Measurements from ENCODE around the gene SALL2.

The SALL2 gene

DNA sequence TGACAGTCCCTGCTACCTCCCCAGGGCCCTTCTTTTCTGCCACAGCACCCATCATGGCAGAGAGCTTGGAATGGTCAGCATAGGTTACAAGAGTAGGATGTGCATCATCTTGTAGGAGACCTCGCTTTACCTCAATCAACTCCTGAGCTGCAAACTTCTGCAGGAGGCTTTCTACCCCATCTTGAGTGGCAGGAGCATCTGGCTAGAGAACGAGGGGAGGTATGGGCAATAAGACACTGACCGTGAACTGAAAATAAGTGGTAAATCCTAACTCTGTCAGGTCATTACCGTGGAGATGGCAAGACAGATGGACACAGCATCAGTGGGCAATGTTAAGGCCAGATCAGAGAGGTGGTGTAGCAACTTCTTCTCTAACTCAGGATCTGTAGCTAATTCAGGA is 22.8 kb downstream of the SALL2 start:
- TF ChIP-seq CTCF (conservative IDR thresholded peaks at IDR 0.05) (no peak), ZFX (IDR thresholded peaks at IDR 0.05) (no peak)
- no peak overlapping the region for H3K27ac ChIP-seq

- TF ChIP-seq CTCF (conservative IDR thresholded peaks at IDR 0.05): no peak
- TF ChIP-seq ZFX (IDR thresholded peaks at IDR 0.05): no peak
- H3K27ac ChIP-seq: no peak overlapping the region
These were observed 24.6 kb downstream of the SALL2 start for GRCh38 chr14:21501568-21501967.

DNA sequence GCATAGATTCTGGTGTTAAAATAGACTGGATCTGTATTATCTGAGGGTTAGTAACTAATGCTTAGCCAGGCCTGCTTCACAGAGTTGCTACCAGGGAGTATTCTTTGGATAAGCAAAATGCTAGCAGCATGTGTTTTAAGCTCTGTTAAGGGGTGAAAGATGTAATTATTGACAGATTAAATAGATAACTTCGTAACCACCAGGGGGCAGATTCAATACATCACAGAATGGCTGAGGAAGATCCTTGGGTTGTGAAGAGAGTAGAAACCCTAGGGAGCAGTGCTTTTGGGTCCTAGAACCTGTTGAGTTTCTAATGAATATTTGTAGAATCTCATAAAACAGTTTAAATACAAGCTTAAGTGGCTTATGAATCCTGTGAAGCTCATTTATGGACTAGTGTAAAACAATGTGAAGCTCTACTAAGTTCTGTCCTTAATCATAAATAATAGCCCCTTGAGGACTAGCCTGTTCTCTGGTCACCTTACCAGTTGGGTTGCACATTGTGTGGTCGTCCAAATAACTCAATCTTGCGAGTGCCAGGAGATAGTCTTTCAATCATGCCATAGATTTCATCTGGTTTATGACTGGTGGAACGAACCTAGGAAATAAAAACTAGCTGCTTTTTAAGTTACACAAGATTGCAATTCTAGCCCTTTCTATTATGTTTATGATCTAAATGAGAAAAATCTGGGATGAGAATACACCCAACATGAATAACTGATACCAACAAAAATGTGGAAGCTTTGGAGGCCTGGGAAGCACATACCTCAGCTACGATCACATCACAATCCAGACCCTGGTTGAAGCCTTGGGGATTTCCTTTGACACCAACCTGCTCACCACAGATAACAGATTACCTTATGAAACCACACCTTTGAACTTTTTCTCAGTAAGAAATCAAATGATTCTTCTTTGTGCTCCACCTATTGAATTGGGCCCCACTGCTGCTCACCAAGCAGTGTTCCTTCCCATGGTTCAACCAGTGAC is 27.3 kb downstream of the SALL2 start:
- TF ChIP-seq CTCF (conservative IDR thresholded peaks at IDR 0.05): peak; percentile 63
- no peak for TF ChIP-seq ZFX (IDR thresholded peaks at IDR 0.05)
- H3K27ac ChIP-seq: no peak overlapping the region

DNA sequence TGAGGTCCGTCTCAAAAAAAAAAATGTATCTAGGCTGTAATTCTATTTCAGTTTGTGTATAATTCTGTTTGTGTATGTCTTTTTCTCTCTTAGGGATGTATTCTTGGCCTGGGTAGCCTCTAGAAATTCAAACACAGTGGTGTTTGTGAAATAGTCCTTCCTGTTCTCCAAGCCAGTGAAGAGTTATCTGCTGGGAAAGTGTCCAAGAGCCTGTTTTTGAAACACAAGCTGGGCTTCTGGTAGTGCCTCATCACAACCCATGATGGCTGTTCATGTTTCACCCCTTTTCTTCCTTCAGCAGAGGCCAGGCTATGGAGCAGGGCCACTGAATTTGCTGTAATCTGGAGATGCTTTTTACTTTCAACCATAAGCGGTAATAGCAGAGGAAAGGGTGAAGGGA is 29.7 kb downstream of the SALL2 start:
- TF ChIP-seq CTCF (conservative IDR thresholded peaks at IDR 0.05): no peak
- no peak for TF ChIP-seq ZFX (IDR thresholded peaks at IDR 0.05)
- H3K27ac ChIP-seq: no peak overlapping the region

DNA sequence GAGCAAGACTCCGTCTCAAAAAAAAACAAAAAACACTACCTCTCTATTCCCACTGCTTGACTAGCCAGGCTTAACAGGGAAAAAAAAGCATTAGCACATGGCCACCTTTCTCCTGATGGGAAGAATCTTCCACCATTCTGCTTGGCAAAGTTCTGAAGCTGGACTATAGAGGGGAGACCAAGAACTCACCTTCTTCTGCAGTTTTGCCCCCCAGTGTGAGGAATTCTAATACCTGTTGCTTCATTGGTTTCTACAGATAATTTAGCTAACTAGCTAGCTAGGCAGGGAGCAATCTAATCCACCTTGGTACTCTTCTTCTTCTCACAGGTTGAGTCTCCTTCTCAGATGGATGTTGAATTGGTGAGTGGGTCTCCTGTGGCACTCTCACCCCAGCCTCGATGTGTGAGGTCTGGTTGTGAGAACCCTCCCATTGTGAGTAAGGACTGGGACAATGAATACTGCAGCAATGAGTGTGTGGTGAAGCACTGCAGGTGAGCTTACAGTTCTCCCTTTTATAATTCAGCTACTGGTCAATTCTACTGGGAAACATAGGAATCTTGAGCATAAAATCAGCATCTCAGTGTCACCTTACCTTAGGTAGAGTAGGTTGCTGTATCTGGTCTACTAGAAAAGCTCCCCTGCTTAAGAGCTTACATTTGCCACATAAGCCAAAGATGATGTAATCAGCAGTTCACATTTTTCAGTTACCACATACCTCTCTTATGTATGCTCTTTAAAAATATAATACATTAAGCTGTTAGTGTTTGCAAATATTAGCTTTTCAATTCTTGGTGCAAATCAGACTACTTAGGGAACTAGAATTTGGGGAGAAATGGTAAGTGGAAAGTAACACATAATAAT is 31.0 kb downstream of the SALL2 start:
- TF ChIP-seq ZFX (IDR thresholded peaks at IDR 0.05) (no peak), CTCF (conservative IDR thresholded peaks at IDR 0.05) (no peak)
- no peak overlapping the region for H3K27ac ChIP-seq

- H3K27ac ChIP-seq: no peak overlapping the region
These were observed 39.5 kb downstream of the SALL2 start for GRCh38 chr14:21486640-21487087.

More at GRCh38 chr14:21486640-21487087, 39.5 kb downstream of the SALL2 start:
- no peak for TF ChIP-seq ZFX (IDR thresholded peaks at IDR 0.05)
- no peak for TF ChIP-seq CTCF (conservative IDR thresholded peaks at IDR 0.05)

All from C4-2B (cell line).